Hematopoietic multipotent progenitor cell (in vitro differentiated cells): ENCODE measurements around the gene SUPT20HL2. TPM values are rescaled to one million over a fixed set of nuclear protein-coding genes. Genes with fewer than 3 reads are reported as not detected.
"Not testable (repeated sequence)": the region's sequence is repeated elsewhere in the genome, so short reads cannot be mapped to it uniquely, and the experiment has no call there.

Experiments
- DNase-seq, 3 donors: peaks; one replicate each; pipeline ENCODE4 v3.0.0-alpha.2; 2011 to 2015; ENCODE audit warnings: low read depth in 2 of 3, low spot score in 2 of 3
- total RNA-seq: library from RNA; depleted of rRNA; stranded (reverse); fragments of >200 nt; gene quantifications from one replicate; pipeline ENCODE4 v1.2.3, GENCODE V29; 2012

SUPT20HL2 gene
- not detected for total RNA-seq

GRCh38 chrX:24314019-24314635 lies at the start of gene SUPT20HL2:
TSS of gene SUPT20HL2 (minus strand) at chrX:24314069. CDS start at chrX:24313315, 754 bp downstream.
- DNase-seq = no peak

GRCh38 chrX:24362089-24362745 lies 48.3 kb upstream of the SUPT20HL2 start:
- not testable (repeated sequence) for DNase-seq

GRCh38 chrX:24360272-24360671 lies 46.4 kb upstream of the SUPT20HL2 start, which contains the start of gene SUPT20HL1:
TSS of gene SUPT20HL1 (plus strand) at chrX:24360639. CDS start at chrX:24362761, 2,122 bp downstream.
- no peak for DNase-seq

GRCh38 chrX:24357106-24357505 lies 43.2 kb upstream of the SUPT20HL2 start:
- DNase-seq = peak in 1 of 3 donors; percentile 15

DNA sequence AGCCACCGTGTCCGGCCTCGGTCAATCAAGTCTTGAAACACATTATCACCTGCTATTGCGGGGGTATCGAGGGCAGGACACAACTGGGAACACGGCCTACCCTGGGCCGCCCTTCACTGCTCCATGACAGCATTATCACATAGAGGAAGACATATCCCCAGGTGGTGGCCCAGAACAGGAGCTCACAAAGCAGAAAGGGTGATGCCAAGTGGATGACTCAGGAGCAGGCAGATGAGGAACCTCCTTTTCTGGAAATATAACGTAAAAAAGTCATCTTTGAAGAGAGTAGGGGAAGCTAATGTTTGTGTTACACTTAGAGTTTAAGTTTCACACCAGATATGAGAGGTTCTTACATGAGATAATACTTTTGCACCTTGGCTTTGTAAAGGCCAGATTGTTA lies 41.2 kb upstream of the SUPT20HL2 start:
- no peak for DNase-seq

DNA sequence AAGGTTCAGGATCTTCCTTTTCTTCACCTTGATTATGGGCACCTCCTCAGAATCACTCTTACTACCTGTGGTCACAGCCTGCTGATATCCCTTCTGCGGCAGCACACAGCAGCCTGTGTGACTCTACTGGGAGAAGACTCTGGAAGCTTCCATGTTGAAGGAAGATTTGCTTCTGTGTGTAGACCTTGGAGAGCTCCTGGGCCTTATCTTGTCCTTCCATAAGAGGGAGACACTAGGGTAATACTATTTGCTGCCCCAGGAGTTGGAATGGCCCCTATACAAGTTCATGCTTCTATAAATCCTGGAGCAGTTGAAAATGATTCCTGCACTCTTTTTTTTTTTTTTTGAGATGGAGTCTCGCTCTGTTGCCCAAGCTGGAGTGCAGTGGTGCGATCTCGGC lies 36.3 kb upstream of the SUPT20HL2 start:
- DNase-seq = no peak

DNA sequence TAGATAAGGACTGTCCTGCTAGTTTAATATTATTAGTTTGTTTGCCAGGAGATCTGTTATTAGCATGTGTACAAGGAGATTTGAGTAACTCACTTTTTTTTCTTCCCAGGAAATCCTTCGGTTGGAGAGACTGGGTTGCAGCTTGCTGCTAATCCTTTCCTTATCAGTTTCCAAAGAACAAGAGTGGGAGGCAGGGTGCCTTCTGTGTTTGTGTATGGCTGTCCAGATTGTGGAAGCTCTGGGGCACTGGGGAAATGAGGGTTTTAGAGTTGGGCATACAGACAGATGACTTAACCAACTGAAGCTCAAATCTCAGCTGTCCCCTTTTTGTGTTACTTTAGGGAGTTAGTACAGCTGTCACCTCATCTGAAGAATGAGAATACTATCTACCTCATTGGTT lies 34.0 kb upstream of the SUPT20HL2 start:
- no peak for DNase-seq

GRCh38 chrX:24343719-24344118 lies 29.9 kb upstream of the SUPT20HL2 start:
- peak in 2 of 3 donors; percentile 14 to 53 for DNase-seq

- DNase-seq = no peak
Measured at GRCh38 chrX:24341795-24342194, 27.9 kb upstream of the SUPT20HL2 start.

DNA sequence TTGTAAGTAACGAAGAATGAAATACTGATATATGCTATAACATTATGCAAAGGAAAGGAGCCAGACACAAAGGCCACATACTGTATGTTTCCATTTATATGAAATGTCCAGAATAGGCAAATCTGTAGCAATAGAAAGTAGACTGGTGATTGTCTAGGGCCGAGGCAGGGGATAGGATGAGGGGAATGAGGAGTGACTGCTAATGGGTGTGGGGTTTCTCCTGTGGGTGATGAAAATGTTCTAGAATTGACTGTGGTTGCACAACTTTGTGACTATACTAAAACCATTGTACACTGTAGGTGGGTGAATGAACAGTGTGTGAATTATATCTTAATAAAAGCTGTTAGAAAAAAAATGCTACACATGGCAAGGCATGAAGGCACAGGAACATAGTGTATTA lies 26.6 kb upstream of the SUPT20HL2 start:
- no peak for DNase-seq

DNA sequence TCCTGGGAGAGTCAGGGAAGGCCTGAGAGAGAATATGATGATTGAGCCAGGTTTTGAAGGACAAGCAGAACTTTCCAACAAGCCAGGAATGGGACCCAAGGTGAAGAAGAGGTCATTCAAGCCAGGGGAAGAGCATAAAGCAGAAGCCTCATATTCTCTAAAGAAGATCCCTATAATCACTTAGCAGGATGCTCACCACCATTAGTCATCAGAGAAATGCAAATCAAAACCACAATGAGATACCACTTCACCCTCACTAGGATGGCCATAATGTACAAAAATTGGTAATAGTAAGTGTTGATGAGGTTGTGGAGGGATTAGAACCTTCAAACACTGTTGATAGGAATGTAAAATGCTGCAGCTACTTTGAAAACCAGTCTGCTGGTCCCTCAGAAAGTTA lies 26.0 kb upstream of the SUPT20HL2 start:
- DNase-seq = no peak

DNA sequence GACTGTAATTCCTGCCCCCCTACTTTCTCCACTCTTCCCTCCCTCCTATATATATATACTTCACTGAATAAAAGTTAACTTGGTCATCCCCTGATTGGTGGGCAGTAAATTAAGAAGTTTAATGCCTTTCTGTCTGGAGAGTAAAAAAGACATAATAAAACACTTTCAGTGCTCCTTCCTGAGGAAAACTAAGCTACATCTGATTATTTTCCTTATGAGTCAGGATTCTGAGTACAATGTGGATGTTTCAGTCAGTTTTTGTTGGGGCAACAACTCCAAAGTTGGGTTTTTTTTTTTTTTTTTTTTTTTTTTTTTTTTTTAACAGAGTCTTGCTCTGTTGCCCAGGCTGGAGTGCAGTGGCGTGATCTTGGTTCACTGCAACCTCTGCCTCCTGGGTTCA lies 22.0 kb upstream of the SUPT20HL2 start:
- DNase-seq = no peak

GRCh38 chrX:24334461-24334860 lies 20.6 kb upstream of the SUPT20HL2 start:
- no peak for DNase-seq

DNA sequence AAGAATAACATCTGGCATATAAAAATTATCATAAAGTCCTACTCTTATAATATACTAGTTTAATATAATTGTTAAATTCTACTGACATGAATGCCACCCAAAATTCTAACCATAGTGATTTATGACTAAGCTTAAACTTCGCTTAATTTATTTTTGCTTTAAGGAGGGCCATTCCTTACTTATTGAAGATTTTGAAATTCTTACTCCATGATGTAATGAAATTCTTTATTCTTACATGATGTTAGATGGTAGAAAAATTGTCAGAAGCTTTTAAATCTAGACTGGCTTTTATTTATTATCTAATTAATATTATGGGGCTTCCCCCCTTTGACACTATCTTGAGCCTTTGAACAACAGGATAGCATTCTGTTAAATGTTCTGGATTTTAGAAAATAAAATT lies 19.5 kb upstream of the SUPT20HL2 start:
- DNase-seq = no peak

DNA sequence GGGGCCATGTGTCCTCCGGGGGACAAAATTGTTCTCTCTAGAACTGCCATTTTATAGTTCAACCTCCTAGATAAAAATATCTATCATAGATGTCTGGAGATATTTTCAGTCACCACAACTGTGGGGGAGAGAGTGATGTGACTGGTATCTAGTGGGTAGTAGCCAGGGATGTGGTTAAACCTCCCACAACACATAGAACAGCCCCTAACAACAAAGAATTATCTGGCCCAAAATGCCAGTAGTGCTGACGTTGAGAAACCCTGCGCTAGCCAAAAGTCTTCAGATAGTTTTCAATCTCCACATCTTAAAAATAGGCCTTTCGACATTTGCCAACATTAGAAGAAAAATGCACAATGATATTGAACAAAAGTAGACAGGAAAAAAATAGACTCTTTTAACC lies 19.0 kb upstream of the SUPT20HL2 start:
- DNase-seq = no peak

DNA sequence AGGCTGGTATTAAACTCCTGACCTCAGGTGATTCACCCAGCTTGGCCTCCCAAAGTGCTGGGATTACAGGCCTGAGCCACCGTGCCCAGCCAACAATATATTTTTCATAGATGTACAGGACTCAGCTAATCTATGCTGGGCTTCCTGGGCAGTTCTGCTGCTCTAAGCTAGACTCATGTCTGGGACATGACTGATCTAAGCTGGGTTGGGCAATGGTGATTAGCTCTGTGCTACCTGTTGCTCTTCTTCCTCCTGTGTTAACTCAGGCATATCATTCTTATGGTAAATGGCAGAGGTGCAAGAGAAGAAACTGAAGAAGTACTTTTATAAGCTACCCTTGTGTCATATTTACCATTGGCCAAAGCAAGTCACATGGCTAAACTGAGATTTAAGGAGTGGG lies 11.4 kb upstream of the SUPT20HL2 start:
- no peak for DNase-seq

GRCh38 chrX:24321741-24322395 lies 8.0 kb upstream of the SUPT20HL2 start:
- no peak for DNase-seq

DNA sequence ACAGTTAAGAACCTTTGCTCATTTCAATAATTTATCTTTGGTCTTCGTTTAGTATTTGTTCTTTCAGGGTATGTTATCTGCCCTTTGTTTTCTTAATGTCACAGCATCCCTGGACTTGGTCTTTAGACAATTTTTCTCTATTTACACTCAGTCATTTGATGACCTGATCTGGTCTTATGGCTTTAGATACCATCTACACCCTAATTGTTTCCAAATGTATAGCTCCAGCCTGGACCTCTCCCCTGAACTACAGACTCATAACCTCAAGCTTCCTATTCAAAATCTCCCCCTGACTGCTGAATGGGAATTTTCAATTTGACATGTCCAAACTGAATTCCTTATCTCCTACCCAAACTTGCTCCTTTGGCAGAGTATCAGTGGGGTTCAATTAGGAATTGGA lies 3.7 kb upstream of the SUPT20HL2 start:
- no peak for DNase-seq

DNA sequence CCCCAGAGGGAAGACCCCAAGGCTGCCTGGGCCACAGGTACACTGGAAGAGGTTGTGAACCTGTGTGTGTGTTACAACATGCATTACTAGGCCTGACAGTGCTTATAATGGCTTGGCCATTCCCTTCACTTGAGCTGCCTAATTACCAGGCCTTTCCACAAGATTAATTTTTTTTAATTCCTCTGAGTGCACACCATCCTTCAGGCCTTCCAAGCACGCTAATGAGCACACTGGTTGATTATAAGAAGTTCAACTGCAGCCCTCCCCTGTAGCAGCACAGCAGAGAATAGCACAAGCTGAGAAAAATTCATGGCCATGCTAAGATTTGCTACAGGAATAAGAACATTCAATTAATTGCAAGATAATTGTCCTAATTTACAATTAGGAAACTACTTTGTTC lies 2.2 kb upstream of the SUPT20HL2 start:
- DNase-seq = no peak

GRCh38 chrX:24312249-24312607 lies 1.6 kb downstream of the SUPT20HL2 start:
- DNase-seq = not testable (repeated sequence)

- not testable (repeated sequence) for DNase-seq
Measured at GRCh38 chrX:24311507-24312248, 2.2 kb downstream of the SUPT20HL2 start.
